IMR-90 (cell line): ENCODE results near the gene ELOB. TPM values are rescaled to one million over a fixed set of nuclear protein-coding genes. Genes with fewer than 3 reads are reported as not detected.

Experiments
- ATAC-seq: fragments of 200-7000 bp; cut with Tn5 transposase; 2 replicates; pipeline ENCODE4 v1.9.1; 2020; ENCODE audit warnings: low read depth, mild to moderate bottlenecking, moderate library complexity
- BruUV-seq: library from RNA; stranded (reverse); fragments of 400-500 nt; replicated peaks from 2 replicates; lab custom pipeline; 2021; lab: Mats Ljungman, UMichigan
- CTCF ChIA-PET: fragments of 300-600 bp; formaldehyde crosslinking; extraction: SDS; loops from one replicate; lab custom pipeline; 2021; ENCODE audit warnings: antibody characterized with exemption; lab: Yijun Ruan, JAX
- POLR2A ChIA-PET: fragments of 300-600 bp; sonication (Branson Sonifier 250); formaldehyde crosslinking; loops from one replicate; lab custom pipeline; 2022; ENCODE audit warnings: antibody characterized with exemption; ENCODE audit not compliant: unreplicated experiment; lab: Charles Lee
- DNase-seq: peaks from one replicate; pipeline ENCODE4 v3.0.0; 2013
- H2AFZ ChIP-seq: replicated peaks from 2 replicates; pipeline ENCODE3; 2013; ENCODE audit warnings: low read length, mild to moderate bottlenecking; ENCODE audit not compliant: poor library complexity
- H2AK5ac ChIP-seq: 2 replicates; pipeline ENCODE4 v1.6.1; 2013; ENCODE audit warnings: low read depth, low read length, inconsistent platforms
- H2AK9ac ChIP-seq: replicated peaks from 2 replicates; pipeline ENCODE3; 2013; ENCODE audit warnings: mild to moderate bottlenecking, low read depth, low read length, moderate library complexity; ENCODE audit not compliant: poor library complexity
- H2BK120ac ChIP-seq: 2 replicates; pipeline ENCODE4 v1.6.1; 2013; ENCODE audit warnings: low read depth, low read length, inconsistent platforms
- H2BK15ac ChIP-seq: 3 replicates; pipeline ENCODE4 v1.6.1; 2013; ENCODE audit warnings: low read depth, low read length, inconsistent platforms
- H2BK20ac ChIP-seq: 2 replicates; pipeline ENCODE4 v1.6.1; 2013; ENCODE audit warnings: low read depth, mild to moderate bottlenecking, inconsistent platforms, low read length, moderate library complexity
- H2BK5ac ChIP-seq: 2 replicates; pipeline ENCODE4 v1.6.1; 2013; ENCODE audit warnings: mild to moderate bottlenecking, low read depth, low read length, inconsistent platforms; ENCODE audit not compliant: poor library complexity, severe bottlenecking
- H3K14ac ChIP-seq: replicated peaks from 2 replicates; pipeline ENCODE4 v1.6.1; 2013; ENCODE audit warnings: low read depth, low read length, inconsistent platforms
- H3K18ac ChIP-seq: 2 replicates; pipeline ENCODE4 v1.6.1; 2013; ENCODE audit warnings: low read depth, low read length, control low read depth
- H3K23ac ChIP-seq: 2 replicates; pipeline ENCODE4 v1.6.1; 2013; ENCODE audit warnings: low read depth, low read length, inconsistent platforms
- H3K27ac ChIP-seq: 2 replicates; pipeline ENCODE4 v1.5.1; 2013; ENCODE audit warnings: mild to moderate bottlenecking, control low read depth, low read length; ENCODE audit not compliant: insufficient read depth
- H3K27me3 ChIP-seq: 2 replicates; pipeline ENCODE4 v1.6.1; 2013; ENCODE audit warnings: low read length; ENCODE audit not compliant: control insufficient read depth, insufficient read depth
- H3K36me3 ChIP-seq: 2 replicates; pipeline ENCODE4 v1.6.1; 2013; ENCODE audit warnings: low read length, mixed read lengths; ENCODE audit not compliant: control insufficient read depth, insufficient read depth
- H3K4ac ChIP-seq: 2 replicates; pipeline ENCODE4 v1.6.1; 2013; ENCODE audit warnings: low read depth, low read length, inconsistent platforms
- H3K4me1 ChIP-seq: 2 replicates; pipeline ENCODE4 v1.6.1; 2013; ENCODE audit warnings: low read length, mixed read lengths; ENCODE audit not compliant: control insufficient read depth, insufficient read depth
- H3K4me2 ChIP-seq: 2 replicates; pipeline ENCODE4 v1.6.1; 2013; ENCODE audit warnings: low read depth, mild to moderate bottlenecking, control low read depth, low read length, moderate library complexity
- H3K4me3 ChIP-seq: 2 replicates; pipeline ENCODE4 v1.5.1; 2013; ENCODE audit warnings: low read depth, mild to moderate bottlenecking, control low read depth, low read length, moderate library complexity; ENCODE audit not compliant: insufficient read depth
- H3K56ac ChIP-seq: 2 replicates; pipeline ENCODE4 v1.6.1; 2013; ENCODE audit warnings: low read length, inconsistent platforms; ENCODE audit not compliant: insufficient read depth; ENCODE audit errors: extremely low read depth
- H3K79me1 ChIP-seq, 2 experiments: 2 replicates each; pipeline ENCODE4 v1.6.1; 2013; ENCODE audit warnings: low read length in 2 of 2, inconsistent platforms in 1 of 2, low read depth in 1 of 2
- H3K9ac ChIP-seq: 2 replicates; pipeline ENCODE4 v1.6.1; 2013; ENCODE audit warnings: low read depth, low read length, control low read depth
- H3K9me1 ChIP-seq: 2 replicates; pipeline ENCODE4 v1.6.1; 2013; ENCODE audit warnings: low read length, inconsistent platforms; ENCODE audit not compliant: insufficient read depth
- H3K9me3 ChIP-seq: 2 replicates; pipeline ENCODE4 v1.6.1; 2013; ENCODE audit warnings: low read length; ENCODE audit not compliant: control insufficient read depth, insufficient read depth
- H4K20me1 ChIP-seq: 2 replicates; pipeline ENCODE4 v1.6.1; 2013; ENCODE audit warnings: low read length, inconsistent platforms; ENCODE audit not compliant: insufficient read depth
- H4K5ac ChIP-seq: 2 replicates; pipeline ENCODE4 v1.6.1; 2013; ENCODE audit warnings: mild to moderate bottlenecking, low read depth, low read length, control low read depth
- H4K8ac ChIP-seq, 2 experiments: 2 replicates each; pipeline ENCODE4 v1.6.1; 2013; ENCODE audit warnings: low read depth in 2 of 2, low read length in 2 of 2, control low read depth in 1 of 2, inconsistent platforms in 1 of 2
- H4K91ac ChIP-seq: 2 replicates; pipeline ENCODE4 v1.6.1; 2013; ENCODE audit warnings: low read depth, low read length, inconsistent platforms; ENCODE audit not compliant: insufficient read depth
- BHLHE40 ChIP-seq: fragments of 150-350 bp; IDR thresholded peaks from 2 replicates; pipeline ENCODE4 v1.6.1; 2016; ENCODE audit warnings: mild to moderate bottlenecking, low read depth, low read length
- CEBPB ChIP-seq: IDR thresholded peaks from 2 replicates; pipeline ENCODE4 v1.6.1; 2012; ENCODE audit warnings: low read depth, low read length, improper control_type of control experiment
- FOS ChIP-seq: fragments of 150-350 bp; IDR thresholded peaks from 2 replicates; pipeline ENCODE4 v1.6.1; 2016; ENCODE audit warnings: low read depth, low read length
- MAFK ChIP-seq: IDR thresholded peaks from 2 replicates; pipeline ENCODE4 v1.6.1; 2012; ENCODE audit warnings: low read depth, low read length, improper control_type of control experiment
- MAZ ChIP-seq: IDR thresholded peaks from 2 replicates; pipeline ENCODE4 v1.6.1; 2012; ENCODE audit warnings: low read depth, mild to moderate bottlenecking, low read length, improper control_type of control experiment, moderate library complexity, borderline replicate concordance
- MXI1 ChIP-seq: IDR thresholded peaks from 2 replicates; pipeline ENCODE4 v1.6.1; 2012; ENCODE audit warnings: low read depth, mild to moderate bottlenecking, low read length, moderate library complexity, borderline replicate concordance
- NFE2L2 ChIP-seq: fragments of 150-350 bp; IDR thresholded peaks from 2 replicates; pipeline ENCODE4 v1.6.1; 2016; ENCODE audit warnings: low read depth, mild to moderate bottlenecking, low read length
- POLR2A ChIP-seq: IDR thresholded peaks from 2 replicates; pipeline ENCODE4 v1.6.1; 2012; ENCODE audit warnings: mild to moderate bottlenecking, low read depth, low read length
- RAD21 ChIP-seq: IDR thresholded peaks from 2 replicates; pipeline ENCODE4 v1.6.1; 2012; ENCODE audit warnings: low read length, improper control_type of control experiment
- RCOR1 ChIP-seq: IDR thresholded peaks from 2 replicates; pipeline ENCODE4 v1.6.1; 2012; ENCODE audit warnings: mild to moderate bottlenecking, low read length, improper control_type of control experiment; ENCODE audit not compliant: insufficient replicate concordance
- RFX5 ChIP-seq: IDR thresholded peaks from 2 replicates; pipeline ENCODE4 v1.8.0; 2012; ENCODE audit warnings: low read depth, mild to moderate bottlenecking, low read length, moderate library complexity
- SMC3 ChIP-seq: fragments of 150-350 bp; IDR thresholded peaks from 2 replicates; pipeline ENCODE4 v1.6.1; 2016; ENCODE audit warnings: low read depth, mild to moderate bottlenecking, antibody characterized with exemption, low read length, moderate library complexity
- WGBS, 2 experiments: methylation state at CpG; one replicate each; pipeline versions ENCODE4 v1.1.5 to v1.1.7; 2013; ENCODE audit warnings: missing lambda C conversion rate in 2 of 2; ENCODE audit not compliant: insufficient read length in 1 of 2; ENCODE audit errors: extremely low coverage in 2 of 2; 5-methylcytosine and 5-hydroxymethylcytosine counted together
- dilution Hi-C: fragments of 300-500 bp; cut with HindIII; formaldehyde crosslinking; loops from one replicate; pipeline ENCODE4 v1.14.3; 2018; ENCODE audit warnings: low sequenced_read_pairs; ENCODE audit not compliant: unreplicated experiment
- in situ Hi-C: fragments of 300-500 bp; cut with MboI; formaldehyde crosslinking; loops from 3 replicates; pipeline ENCODE4 v1.14.3; 2019; ENCODE audit warnings: low sequenced_read_pairs, inconsistent platforms, mixed read lengths
- intact Hi-C: fragments of 100-400 bp; cut with micrococcal nuclease; formaldehyde crosslinking; loops from 2 replicates; pipeline ENCODE4 v1.10.0; 2022
- polyA plus RNA-seq, 3 experiments: library from polyadenylated mRNA; depleted of rRNA; stranded (reverse); fragments of >200 nt; gene quantifications; 2 replicates each; pipeline ENCODE4 v1.2.3, GENCODE V29; 2012; ENCODE audit warnings: low replicate concordance in 1 of 3
- total RNA-seq: library from RNA; depleted of rRNA; stranded (reverse); fragments of >200 nt; gene quantifications from 2 replicates; pipeline ENCODE4 v1.2.3, GENCODE V29; 2012
- TF ChIP-seq, protein P1 (sequence below): fragments of 150-350 bp; IDR thresholded peaks from 2 replicates; pipeline ENCODE4 v1.6.1; 2017; ENCODE audit warnings: mild to moderate bottlenecking, antibody characterized with exemption, low read length, low read depth
- TF ChIP-seq, protein P2 (sequence below): conservative IDR thresholded peaks from 2 replicates; pipeline ENCODE4 v1.5.1; 2012; ENCODE audit warnings: mild to moderate bottlenecking, low read depth, low read length, improper control_type of control experiment

The ELOB gene
- total and polyA plus RNA-seq, 2 of the 4 experiments (the other 2 are of a cell fraction) = 442 to 5,859 TPM

DNA sequence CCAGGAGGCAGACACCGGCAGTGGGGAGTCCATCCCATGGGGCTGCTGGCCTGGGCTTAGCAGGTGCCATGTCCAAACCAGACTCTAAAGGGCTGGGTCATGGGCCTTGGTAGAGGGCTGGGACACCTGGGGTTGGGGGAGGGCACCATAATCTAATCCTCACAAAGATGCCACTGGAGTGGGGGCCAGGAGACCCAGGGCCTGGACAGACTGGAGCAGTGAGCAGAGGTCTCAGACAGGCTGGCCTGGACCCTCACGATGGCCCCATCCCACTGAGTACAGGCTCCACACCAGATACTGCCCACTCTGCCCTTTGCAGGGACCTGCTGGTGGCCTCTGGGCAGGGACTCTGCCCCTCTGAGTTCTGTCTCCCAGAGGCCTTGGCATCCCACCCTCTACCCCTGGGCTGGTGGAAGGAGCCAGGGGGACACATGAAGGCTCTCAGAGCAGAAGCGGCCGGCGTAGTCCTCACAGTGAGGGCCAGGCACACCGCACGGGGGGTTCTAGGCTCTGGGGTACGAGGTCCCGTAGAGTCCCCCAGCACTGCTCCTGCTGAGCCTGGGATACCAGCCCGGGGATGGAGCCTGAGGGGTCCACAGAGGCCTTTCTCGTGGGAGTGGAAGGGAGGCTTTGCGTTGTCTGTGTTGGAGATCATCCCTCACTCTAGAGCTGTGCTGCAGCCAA is 34.6 kb downstream of the ELOB start:
- Histone ChIP-seq H3K4me1 (no peaks in the 10 kb centered on the region), H3K4ac (no peak overlapping the region), H3K9me1 (no peaks in the 10 kb centered on the region), H3K4me2 (no peak overlapping the region), H3K56ac (no peak overlapping the region), H3K27me3 (no peaks in the 10 kb centered on the region; the same call in 1 of the 2 replicates), H3K36me3 (no peaks in the 10 kb centered on the region), H4K5ac (no peak overlapping the region), H3K9ac (no peak overlapping the region), H3K18ac (no peak overlapping the region), H2BK120ac (no peak overlapping the region), H2AK5ac (no peak overlapping the region), H2AFZ (no peak overlapping the region), H2BK5ac (no peak overlapping the region), H4K20me1 (no peaks in the 10 kb centered on the region), H3K9me3 (no peaks in the 10 kb centered on the region), H2BK15ac (no peak overlapping the region), H3K27ac (no peak overlapping the region), H4K8ac (no peak overlapping the region), H3K4me3 (no peak overlapping the region), H3K79me1 (no peaks in the 10 kb centered on the region), H3K23ac (no peak overlapping the region), H3K14ac (no peak overlapping the region), H2AK9ac (no peak overlapping the region), H4K91ac (no peak overlapping the region), H2BK20ac (no peak overlapping the region)
- dilution Hi-C loops = no loop called here
- no TSS peak for BruUV-seq
- intact Hi-C loops = no loop called here
- ATAC-seq = no peak
- POLR2A ChIA-PET = interaction anchor here (0.6 kb wide), 1 partner anchor 25 kb away, joined by 6 read pairs; no protein-coding TSS in a partner anchor
- no peak for TF ChIP-seq MXI1
- TF ChIP-seq, protein P1, sequence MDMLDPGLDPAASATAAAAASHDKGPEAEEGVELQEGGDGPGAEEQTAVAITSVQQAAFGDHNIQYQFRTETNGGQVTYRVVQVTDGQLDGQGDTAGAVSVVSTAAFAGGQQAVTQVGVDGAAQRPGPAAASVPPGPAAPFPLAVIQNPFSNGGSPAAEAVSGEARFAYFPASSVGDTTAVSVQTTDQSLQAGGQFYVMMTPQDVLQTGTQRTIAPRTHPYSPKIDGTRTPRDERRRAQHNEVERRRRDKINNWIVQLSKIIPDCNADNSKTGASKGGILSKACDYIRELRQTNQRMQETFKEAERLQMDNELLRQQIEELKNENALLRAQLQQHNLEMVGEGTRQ = no peak
- no peak for TF ChIP-seq MAZ
- TF ChIP-seq CEBPB = no peak
- no peak for TF ChIP-seq RAD21
- TF ChIP-seq RFX5 = no peak
- TF ChIP-seq, protein P2, sequence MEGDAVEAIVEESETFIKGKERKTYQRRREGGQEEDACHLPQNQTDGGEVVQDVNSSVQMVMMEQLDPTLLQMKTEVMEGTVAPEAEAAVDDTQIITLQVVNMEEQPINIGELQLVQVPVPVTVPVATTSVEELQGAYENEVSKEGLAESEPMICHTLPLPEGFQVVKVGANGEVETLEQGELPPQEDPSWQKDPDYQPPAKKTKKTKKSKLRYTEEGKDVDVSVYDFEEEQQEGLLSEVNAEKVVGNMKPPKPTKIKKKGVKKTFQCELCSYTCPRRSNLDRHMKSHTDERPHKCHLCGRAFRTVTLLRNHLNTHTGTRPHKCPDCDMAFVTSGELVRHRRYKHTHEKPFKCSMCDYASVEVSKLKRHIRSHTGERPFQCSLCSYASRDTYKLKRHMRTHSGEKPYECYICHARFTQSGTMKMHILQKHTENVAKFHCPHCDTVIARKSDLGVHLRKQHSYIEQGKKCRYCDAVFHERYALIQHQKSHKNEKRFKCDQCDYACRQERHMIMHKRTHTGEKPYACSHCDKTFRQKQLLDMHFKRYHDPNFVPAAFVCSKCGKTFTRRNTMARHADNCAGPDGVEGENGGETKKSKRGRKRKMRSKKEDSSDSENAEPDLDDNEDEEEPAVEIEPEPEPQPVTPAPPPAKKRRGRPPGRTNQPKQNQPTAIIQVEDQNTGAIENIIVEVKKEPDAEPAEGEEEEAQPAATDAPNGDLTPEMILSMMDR = no peak
- no peak for TF ChIP-seq BHLHE40
- TF ChIP-seq POLR2A = no peak
- TF ChIP-seq NFE2L2 = no peak
- TF ChIP-seq MAFK = no peak
- TF ChIP-seq RCOR1 = no peak
- TF ChIP-seq SMC3 = no peak
- no peak for TF ChIP-seq FOS
- CTCF ChIA-PET = no interaction called here
- DNase-seq = no peak
- no CpG with 5 or more reads among the region's 12 CpGs for WGBS, 2 experiments
- in situ Hi-C loops = no loop called here
